PC-3 (cell line): ENCODE data around the gene LAMA5. TPM values are rescaled to one million over a fixed set of nuclear protein-coding genes. Genes with fewer than 3 reads are reported as not detected.
"Not testable (repeated sequence)": the region's sequence is repeated elsewhere in the genome, so short reads cannot be mapped to it uniquely, and the experiment has no call there.

Source experiments
- ATAC-seq: fragments of 200-7000 bp; cut with Tn5 transposase; 2 replicates; pipeline ENCODE4 v1.9.1; 2020; ENCODE audit warnings: mild to moderate bottlenecking, moderate library complexity
- BruUV-seq: library from RNA; stranded (reverse); fragments of 400-500 nt; replicated peaks from 2 replicates; lab custom pipeline; 2021; lab: Mats Ljungman, UMichigan
- CTCF ChIA-PET: fragments of 300-600 bp; sonication (Branson Sonifier 250); formaldehyde crosslinking; loops from one replicate; lab custom pipeline; 2022; ENCODE audit warnings: antibody characterized with exemption; lab: Charles Lee
- POLR2A ChIA-PET: fragments of 300-600 bp; sonication (Branson Sonifier 250); formaldehyde crosslinking; loops from one replicate; lab custom pipeline; 2022; ENCODE audit warnings: antibody characterized with exemption; ENCODE audit not compliant: unreplicated experiment; lab: Charles Lee
- DNase-seq: peaks from one replicate; pipeline ENCODE4 v3.0.0-alpha.2; 2015
- H2AFZ ChIP-seq: fragments of 300-600 bp; sonication (generic); 2 replicates; pipeline ENCODE4 v1.6.0; 2016; ENCODE audit warnings: antibody characterized with exemption, low read length
- H3F3A ChIP-seq: fragments of 300-600 bp; sonication (generic); one replicate; pipeline ENCODE4 v1.6.0; 2017; ENCODE audit warnings: antibody characterized with exemption, low read length, control low read depth, mild to moderate bottlenecking; ENCODE audit not compliant: unreplicated experiment
- H3K27ac ChIP-seq: fragments of 300-600 bp; sonication (generic); 2 replicates; pipeline ENCODE4 v1.5.1; 2016; ENCODE audit warnings: mild to moderate bottlenecking, low read length
- H3K27me3 ChIP-seq: fragments of 300-600 bp; sonication (generic); 2 replicates; pipeline ENCODE4 v1.6.1; 2016; ENCODE audit warnings: low read length, mixed read lengths
- H3K36me3 ChIP-seq: fragments of 300-600 bp; sonication (generic); 2 replicates; pipeline ENCODE4 v1.6.1; 2016; ENCODE audit warnings: low read depth, mixed run types, low read length, mixed read lengths
- H3K4me1 ChIP-seq: fragments of 300-600 bp; sonication (generic); 2 replicates; pipeline ENCODE4 v1.5.1; 2016; ENCODE audit warnings: low read length; ENCODE audit not compliant: insufficient read depth
- H3K4me2 ChIP-seq: fragments of 300-600 bp; sonication (generic); 2 replicates; pipeline ENCODE4 v1.6.0; 2016; ENCODE audit warnings: low read length
- H3K4me3 ChIP-seq: fragments of 300-600 bp; sonication (generic); 2 replicates; pipeline ENCODE4 v1.5.1; 2016; ENCODE audit warnings: mild to moderate bottlenecking, low read length, mixed read lengths
- H3K79me2 ChIP-seq: fragments of 300-600 bp; sonication (generic); 2 replicates; pipeline ENCODE4 v1.6.1; 2017; ENCODE audit warnings: low read length, mixed read lengths
- H3K9ac ChIP-seq: fragments of 300-600 bp; sonication (generic); 2 replicates; pipeline ENCODE4 v1.6.0; 2016; ENCODE audit warnings: mild to moderate bottlenecking, low read length
- H3K9me2 ChIP-seq: fragments of 300-600 bp; sonication (generic); replicated peaks from 2 replicates; pipeline ENCODE4 v1.6.1; 2016; ENCODE audit warnings: mixed run types, low read length, mixed read lengths
- H3K9me3 ChIP-seq: fragments of 300-600 bp; sonication (generic); 2 replicates; pipeline ENCODE4 v1.6.1; 2016; ENCODE audit warnings: low read length, mixed read lengths
- H4K20me1 ChIP-seq: fragments of 300-600 bp; sonication (generic); 2 replicates; pipeline ENCODE4 v1.6.1; 2016; ENCODE audit warnings: low read length, mixed read lengths
- CTCF ChIP-seq: fragments of 300-600 bp; sonication (generic); conservative IDR thresholded peaks from 2 replicates; pipeline ENCODE4 v1.5.1; 2017; ENCODE audit warnings: antibody characterized with exemption, low read depth, mild to moderate bottlenecking, low read length
- EZH2 ChIP-seq: fragments of 300-600 bp; sonication (generic); IDR thresholded peaks from one replicate; pipeline ENCODE4 v1.6.1; 2017; ENCODE audit warnings: antibody characterized with exemption, mild to moderate bottlenecking, low read length; ENCODE audit not compliant: unreplicated experiment
- EZH2phosphoT487 ChIP-seq: fragments of 300-600 bp; sonication (generic); IDR thresholded peaks from 2 replicates; pipeline ENCODE4 v1.6.1; 2018; ENCODE audit warnings: mild to moderate bottlenecking, antibody characterized with exemption, low read length, borderline replicate concordance
- intact Hi-C: fragments of 100-400 bp; cut with micrococcal nuclease; formaldehyde crosslinking; loops from 2 replicates; pipeline ENCODE4 v1.9.0; 2023
- total RNA-seq: library from RNA; depleted of rRNA; stranded (reverse); fragments of >200 nt; gene quantifications from 2 replicates; pipeline ENCODE4 v1.2.3, GENCODE V29; 2014

The LAMA5 gene
- total RNA-seq, 1 experiment from 2014 or later, result 196 TPM

DNA sequence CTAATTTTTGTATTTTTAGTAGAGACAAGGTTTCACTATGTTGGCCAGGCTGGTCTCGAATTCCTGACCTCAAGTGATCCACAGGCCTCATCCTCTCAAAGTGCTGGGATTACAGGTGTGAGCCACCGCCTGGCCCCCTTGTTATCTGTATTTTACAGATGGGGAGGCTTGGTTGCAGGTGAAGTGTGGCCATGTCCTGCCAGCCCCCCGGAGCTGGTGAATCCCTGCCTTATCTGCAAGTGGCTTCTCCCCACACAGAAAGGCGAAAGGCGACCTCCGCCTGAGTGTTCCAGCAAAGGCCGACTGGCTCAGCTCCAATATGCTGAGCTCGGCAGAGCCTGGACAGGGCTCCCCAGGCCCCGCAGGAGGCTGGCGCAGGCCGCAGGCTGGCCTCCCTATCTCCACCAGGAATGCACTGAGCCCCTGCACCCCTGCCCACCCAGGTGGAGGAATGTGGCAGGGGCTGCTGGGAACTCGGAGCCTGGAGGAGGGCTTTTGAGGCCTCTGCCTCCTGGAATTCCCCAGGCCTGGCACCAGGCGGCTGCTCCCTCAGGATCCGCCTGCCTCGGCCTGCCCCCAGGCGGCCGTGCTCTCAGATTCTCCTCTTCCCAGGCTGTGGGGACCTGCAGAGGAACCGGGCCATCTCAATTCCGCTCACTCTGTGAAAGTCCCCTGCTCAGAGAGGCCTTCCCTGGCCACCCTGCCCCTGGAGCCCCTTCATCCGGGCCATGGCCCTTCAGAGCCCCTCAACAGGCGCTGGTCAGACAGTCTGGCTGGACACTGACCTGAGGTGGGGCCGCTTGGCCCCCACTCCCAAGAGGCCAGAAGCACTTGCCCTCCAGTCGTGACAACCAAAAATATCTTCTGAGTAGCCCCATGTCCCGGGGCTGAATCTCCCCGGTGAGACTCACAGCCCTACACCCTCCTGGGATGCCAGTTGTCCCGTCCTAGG is 9.3 kb upstream of the LAMA5 start:
- H3K36me3 ChIP-seq, result no peaks in the 10 kb centered on the region
- peaks cover 17% of the 10 kb centered on the region for H3K4me1 ChIP-seq
- no peak overlapping the region for H3K9ac ChIP-seq
- no peak overlapping the region for H3K27ac ChIP-seq
- no peaks in the 10 kb centered on the region for H3K9me2 ChIP-seq
- H3K9me3 ChIP-seq, result no peaks in the 10 kb centered on the region
- POLR2A ChIA-PET, result no interaction called here
- BruUV-seq, result no TSS peak
- CTCF ChIA-PET, result interaction anchor here (1.2 to 1.6 kb wide), 2 partner anchors 26 to 74 kb away, joined by 4 to 6 read pairs; partner anchors contain the start of gene ADRM1
- intact Hi-C loops, result no loop called here
- no peak overlapping the region for H3K4me3 ChIP-seq
- H2AFZ ChIP-seq, result no peak overlapping the region
- H3K79me2 ChIP-seq, result no peaks in the 10 kb centered on the region
- no peak overlapping the region for H3K4me2 ChIP-seq
- ATAC-seq, result no peak
- TF ChIP-seq EZH2phosphoT487, result no peak
- no peak for TF ChIP-seq EZH2
- TF ChIP-seq CTCF, result no peak
- H4K20me1 ChIP-seq, result no peaks in the 10 kb centered on the region
- peaks cover 3% of the 10 kb centered on the region for H3F3A ChIP-seq
- no peaks in the 10 kb centered on the region for H3K27me3 ChIP-seq
- no peak for DNase-seq

DNA sequence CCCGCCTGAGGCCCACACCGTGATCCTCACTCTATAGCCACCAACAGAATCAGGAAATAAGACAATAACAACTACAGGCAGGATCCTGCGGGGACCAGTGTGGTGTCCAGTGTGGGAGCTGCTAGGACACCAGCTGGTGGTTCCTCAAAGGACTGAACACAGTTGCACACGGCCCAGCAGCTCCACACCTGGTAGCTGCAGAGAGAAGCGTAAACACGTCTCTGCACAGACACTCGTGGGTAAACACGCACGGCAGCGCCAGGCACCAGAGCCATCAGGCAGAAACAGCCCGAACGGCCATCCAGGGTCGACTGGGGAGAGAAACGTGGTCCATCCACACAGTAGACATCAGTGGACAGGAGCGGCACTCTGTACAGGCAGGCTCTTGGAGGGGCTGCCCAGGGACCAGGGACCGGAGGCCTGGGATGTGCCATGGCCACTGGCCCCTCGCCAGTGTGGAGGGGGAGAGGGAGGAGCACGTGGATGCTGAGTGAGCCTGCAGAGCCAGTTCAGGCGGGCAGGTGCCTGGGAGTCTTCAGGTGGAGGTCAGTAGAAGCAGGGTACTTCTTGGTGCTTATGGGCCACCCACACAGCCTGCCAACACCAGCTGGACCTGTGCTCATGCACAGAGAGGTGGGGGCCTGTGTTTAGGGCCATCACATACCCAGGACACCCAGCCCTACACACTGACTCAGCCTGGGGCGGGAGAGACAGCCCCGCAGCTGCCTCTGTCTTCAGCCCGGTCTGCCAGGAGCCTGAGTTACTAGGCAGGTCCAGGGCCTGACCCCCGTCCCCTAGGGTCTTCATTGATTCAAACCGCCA is 7.4 kb upstream of the LAMA5 start:
- DNase-seq, result no peak
- intact Hi-C loops, result no loop called here
- POLR2A ChIA-PET, result no interaction called here
- Histone ChIP-seq H3K9me3 (no peaks in the 10 kb centered on the region), H4K20me1 (no peaks in the 10 kb centered on the region), H3K79me2 (no peaks in the 10 kb centered on the region), H3K36me3 (no peaks in the 10 kb centered on the region), H3K9me2 (no peaks in the 10 kb centered on the region), H3K4me2 (no peak overlapping the region), H3K27me3 (no peaks in the 10 kb centered on the region), H2AFZ (no peak overlapping the region), H3F3A (no peaks in the 10 kb centered on the region), H3K27ac (no peak overlapping the region), H3K4me3 (no peak overlapping the region), H3K9ac (no peak overlapping the region), H3K4me1 (peaks cover 19% of the 10 kb centered on the region)
- no TSS peak for BruUV-seq
- CTCF ChIA-PET, result interaction anchor here (0.5 to 1.6 kb wide), 6 partner anchors 9 to 103 kb away, joined by 3 to 7 read pairs (median 4); partner anchors contain the start of gene ADRM1
- TF ChIP-seq EZH2phosphoT487, result no peak
- TF ChIP-seq CTCF, result no peak
- TF ChIP-seq EZH2, result no peak
- ATAC-seq, result peak; percentile 4; the same call in 1 of the 2 replicates

DNA sequence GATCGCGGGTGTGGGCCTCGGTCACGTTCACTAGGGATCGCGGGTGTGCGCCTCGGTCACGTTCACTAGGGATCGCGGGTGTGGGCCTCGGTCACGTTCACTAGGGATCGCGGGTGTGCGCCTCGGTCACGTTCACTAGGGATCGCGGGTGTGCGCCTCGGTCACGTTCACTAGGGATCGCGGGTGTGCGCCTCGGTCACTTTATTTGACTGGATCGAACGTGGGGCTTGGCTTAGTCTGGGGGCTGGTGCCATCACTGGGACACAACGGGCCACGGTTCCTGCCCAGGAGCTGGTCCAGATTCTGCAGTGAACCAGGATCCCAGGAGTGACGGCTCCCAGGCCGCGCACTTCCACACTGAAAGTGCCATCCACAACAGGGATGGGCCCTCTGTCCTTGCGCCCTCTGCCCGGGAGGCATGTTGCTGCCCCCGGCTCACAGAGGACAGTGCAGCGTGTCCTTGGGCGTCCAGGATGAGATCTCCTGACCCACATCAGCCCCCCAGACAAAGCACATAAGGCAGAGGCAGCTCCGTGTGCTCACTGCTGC is 6.6 kb upstream of the LAMA5 start:
- CTCF ChIA-PET, result not testable (repeated sequence)

More for the DNA sequence above, 6.6 kb upstream of the LAMA5 start:
- H3K9me3 ChIP-seq, intact Hi-C loops, ATAC-seq, H3K36me3 ChIP-seq, H3K9me2 ChIP-seq, H3K4me3 ChIP-seq, H3K27ac ChIP-seq, BruUV-seq, DNase-seq, H2AFZ ChIP-seq, H3K9ac ChIP-seq, H4K20me1 ChIP-seq, H3K27me3 ChIP-seq, H3F3A ChIP-seq, H3K4me2 ChIP-seq, POLR2A ChIA-PET, H3K79me2 ChIP-seq: not testable (repeated sequence)
- peaks cover 28% of the 10 kb centered on the region for H3K4me1 ChIP-seq
